Thoracic aorta endothelial cell (primary cell): Measurements from ENCODE around the gene CPNE4. TPM values are rescaled to one million over a fixed set of nuclear protein-coding genes. Genes with fewer than 3 reads are reported as not detected.

Experiments used
- small RNA-seq: library from RNA; depleted of rRNA; stranded (forward); fragments of <200 nt; gene quantifications from one replicate; pipeline ENCODE3, GENCODE V24; 2012
- total RNA-seq: library from RNA; depleted of rRNA; stranded (reverse); fragments of >200 nt; gene quantifications from 2 replicates; pipeline ENCODE4 v1.2.3, GENCODE V29; 2012

CPNE4 gene
- total RNA-seq: not detected in 2 replicates

GRCh38 chr3:132034486-132035464, at the start of gene CPNE4:
Gene CPNE4 (minus strand): TSS chr3:132035014.

GRCh38 chr3:131502530-131503319, 532.1 kb downstream of the CPNE4 start, which contains the start of gene MRPL3:
Gene MRPL3 (minus strand): TSS chr3:131502971. CDS start chr3:131502821, 150 bp downstream.

Small RNA genes lying within 50 kb of the gene (small RNA-seq; reads per million reads assigned to genes)
- gene AC107027.2 (not detected), gene MIR5704 (not detected)
